ENCODE data around the gene ADAMTS3. TPM values are rescaled to one million over a fixed set of nuclear protein-coding genes. Genes with fewer than 3 reads are reported as not detected.

Gene ADAMTS3
- total RNA-seq, 1 experiment from 2014 or later: 4.4 TPM

DNA sequence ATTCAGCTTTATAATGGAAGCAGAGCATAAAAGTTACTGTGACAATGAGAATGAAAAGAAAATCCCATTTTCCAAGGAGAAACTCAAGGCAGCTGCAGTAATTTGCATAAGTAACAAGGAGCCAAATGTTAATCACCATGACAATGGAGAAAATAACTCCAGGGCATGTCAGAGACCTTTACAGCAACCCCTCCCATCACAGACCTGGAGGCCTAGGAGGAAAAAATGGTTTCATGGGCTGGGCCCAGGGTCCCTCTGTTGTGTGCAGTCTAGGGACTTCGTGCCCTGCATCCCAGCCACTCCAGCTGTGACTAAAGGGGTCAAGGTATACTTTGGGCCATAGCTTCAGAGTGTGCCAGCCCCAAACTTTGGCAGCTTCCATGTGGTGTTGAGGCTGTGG is 313.8 kb downstream of the ADAMTS3 start:
- Mint-ChIP-seq H3K27me3 (ENCODE audit: low read depth) (peaks cover 6% of the 10 kb centered on the region; the same call in 1 of the 2 replicates), H3K36me3 (peaks cover 40% of the 10 kb centered on the region), H3K4me3 (no peak overlapping the region), H3K27ac (no peak overlapping the region), H3K4me1 (peaks cover 10% of the 10 kb centered on the region; the same call in 1 of the 2 replicates), H3K9me3 (peaks cover 43% of the 10 kb centered on the region)
- TF ChIP-seq NFYB (CRISPR knock-in tag; conservative IDR thresholded peaks at IDR 0.05; ENCODE audit: low read depth): no peak
- TF ChIP-seq, protein P1, sequence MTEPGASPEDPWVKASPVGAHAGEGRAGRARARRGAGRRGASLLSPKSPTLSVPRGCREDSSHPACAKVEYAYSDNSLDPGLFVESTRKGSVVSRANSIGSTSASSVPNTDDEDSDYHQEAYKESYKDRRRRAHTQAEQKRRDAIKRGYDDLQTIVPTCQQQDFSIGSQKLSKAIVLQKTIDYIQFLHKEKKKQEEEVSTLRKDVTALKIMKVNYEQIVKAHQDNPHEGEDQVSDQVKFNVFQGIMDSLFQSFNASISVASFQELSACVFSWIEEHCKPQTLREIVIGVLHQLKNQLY (CRISPR knock-in tag; IDR thresholded peaks at IDR 0.05): no peak
- TF ChIP-seq EMX1 (CRISPR knock-in tag; IDR thresholded peaks at IDR 0.05): no peak
- no peak for TF ChIP-seq ZNF317 (CRISPR knock-in tag; IDR thresholded peaks at IDR 0.05; ENCODE audit: borderline replicate concordance, low read depth)
- no peak for TF ChIP-seq NR3C1 (CRISPR knock-in tag; conservative IDR thresholded peaks at IDR 0.05; ENCODE audit: low read depth)
- TF ChIP-seq ESRRA (CRISPR knock-in tag; IDR thresholded peaks at IDR 0.05; ENCODE audit: borderline replicate concordance): no peak
- no peak for TF ChIP-seq ZNF416 (CRISPR knock-in tag; IDR thresholded peaks at IDR 0.05)
- no peak for TF ChIP-seq CREM (CRISPR knock-in tag; IDR thresholded peaks at IDR 0.05)
- TF ChIP-seq, protein P2, sequence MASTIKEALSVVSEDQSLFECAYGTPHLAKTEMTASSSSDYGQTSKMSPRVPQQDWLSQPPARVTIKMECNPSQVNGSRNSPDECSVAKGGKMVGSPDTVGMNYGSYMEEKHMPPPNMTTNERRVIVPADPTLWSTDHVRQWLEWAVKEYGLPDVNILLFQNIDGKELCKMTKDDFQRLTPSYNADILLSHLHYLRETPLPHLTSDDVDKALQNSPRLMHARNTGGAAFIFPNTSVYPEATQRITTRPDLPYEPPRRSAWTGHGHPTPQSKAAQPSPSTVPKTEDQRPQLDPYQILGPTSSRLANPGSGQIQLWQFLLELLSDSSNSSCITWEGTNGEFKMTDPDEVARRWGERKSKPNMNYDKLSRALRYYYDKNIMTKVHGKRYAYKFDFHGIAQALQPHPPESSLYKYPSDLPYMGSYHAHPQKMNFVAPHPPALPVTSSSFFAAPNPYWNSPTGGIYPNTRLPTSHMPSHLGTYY (CRISPR knock-in tag; IDR thresholded peaks at IDR 0.05): no peak
- TF ChIP-seq, protein P3, sequence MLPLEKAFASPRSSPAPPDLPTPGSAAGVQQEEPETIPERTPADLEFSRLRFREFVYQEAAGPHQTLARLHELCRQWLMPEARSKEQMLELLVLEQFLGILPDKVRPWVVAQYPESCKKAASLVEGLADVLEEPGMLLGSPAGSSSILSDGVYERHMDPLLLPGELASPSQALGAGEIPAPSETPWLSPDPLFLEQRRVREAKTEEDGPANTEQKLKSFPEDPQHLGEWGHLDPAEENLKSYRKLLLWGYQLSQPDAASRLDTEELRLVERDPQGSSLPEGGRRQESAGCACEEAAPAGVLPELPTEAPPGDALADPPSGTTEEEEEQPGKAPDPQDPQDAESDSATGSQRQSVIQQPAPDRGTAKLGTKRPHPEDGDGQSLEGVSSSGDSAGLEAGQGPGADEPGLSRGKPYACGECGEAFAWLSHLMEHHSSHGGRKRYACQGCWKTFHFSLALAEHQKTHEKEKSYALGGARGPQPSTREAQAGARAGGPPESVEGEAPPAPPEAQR (CRISPR knock-in tag; IDR thresholded peaks at IDR 0.05): no peak
- TF ChIP-seq, protein P4, sequence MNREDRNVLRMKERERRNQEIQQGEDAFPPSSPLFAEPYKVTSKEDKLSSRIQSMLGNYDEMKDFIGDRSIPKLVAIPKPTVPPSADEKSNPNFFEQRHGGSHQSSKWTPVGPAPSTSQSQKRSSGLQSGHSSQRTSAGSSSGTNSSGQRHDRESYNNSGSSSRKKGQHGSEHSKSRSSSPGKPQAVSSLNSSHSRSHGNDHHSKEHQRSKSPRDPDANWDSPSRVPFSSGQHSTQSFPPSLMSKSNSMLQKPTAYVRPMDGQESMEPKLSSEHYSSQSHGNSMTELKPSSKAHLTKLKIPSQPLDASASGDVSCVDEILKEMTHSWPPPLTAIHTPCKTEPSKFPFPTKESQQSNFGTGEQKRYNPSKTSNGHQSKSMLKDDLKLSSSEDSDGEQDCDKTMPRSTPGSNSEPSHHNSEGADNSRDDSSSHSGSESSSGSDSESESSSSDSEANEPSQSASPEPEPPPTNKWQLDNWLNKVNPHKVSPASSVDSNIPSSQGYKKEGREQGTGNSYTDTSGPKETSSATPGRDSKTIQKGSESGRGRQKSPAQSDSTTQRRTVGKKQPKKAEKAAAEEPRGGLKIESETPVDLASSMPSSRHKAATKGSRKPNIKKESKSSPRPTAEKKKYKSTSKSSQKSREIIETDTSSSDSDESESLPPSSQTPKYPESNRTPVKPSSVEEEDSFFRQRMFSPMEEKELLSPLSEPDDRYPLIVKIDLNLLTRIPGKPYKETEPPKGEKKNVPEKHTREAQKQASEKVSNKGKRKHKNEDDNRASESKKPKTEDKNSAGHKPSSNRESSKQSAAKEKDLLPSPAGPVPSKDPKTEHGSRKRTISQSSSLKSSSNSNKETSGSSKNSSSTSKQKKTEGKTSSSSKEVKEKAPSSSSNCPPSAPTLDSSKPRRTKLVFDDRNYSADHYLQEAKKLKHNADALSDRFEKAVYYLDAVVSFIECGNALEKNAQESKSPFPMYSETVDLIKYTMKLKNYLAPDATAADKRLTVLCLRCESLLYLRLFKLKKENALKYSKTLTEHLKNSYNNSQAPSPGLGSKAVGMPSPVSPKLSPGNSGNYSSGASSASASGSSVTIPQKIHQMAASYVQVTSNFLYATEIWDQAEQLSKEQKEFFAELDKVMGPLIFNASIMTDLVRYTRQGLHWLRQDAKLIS (CRISPR knock-in tag; IDR thresholded peaks at IDR 0.05; ENCODE audit: borderline replicate concordance): no peak
- no peak for TF ChIP-seq SOX15 (CRISPR knock-in tag; IDR thresholded peaks at IDR 0.05)
- TF ChIP-seq ZNF219 (CRISPR knock-in tag; IDR thresholded peaks at IDR 0.05; ENCODE audit: borderline replicate concordance): no peak
- TF ChIP-seq, protein P5, sequence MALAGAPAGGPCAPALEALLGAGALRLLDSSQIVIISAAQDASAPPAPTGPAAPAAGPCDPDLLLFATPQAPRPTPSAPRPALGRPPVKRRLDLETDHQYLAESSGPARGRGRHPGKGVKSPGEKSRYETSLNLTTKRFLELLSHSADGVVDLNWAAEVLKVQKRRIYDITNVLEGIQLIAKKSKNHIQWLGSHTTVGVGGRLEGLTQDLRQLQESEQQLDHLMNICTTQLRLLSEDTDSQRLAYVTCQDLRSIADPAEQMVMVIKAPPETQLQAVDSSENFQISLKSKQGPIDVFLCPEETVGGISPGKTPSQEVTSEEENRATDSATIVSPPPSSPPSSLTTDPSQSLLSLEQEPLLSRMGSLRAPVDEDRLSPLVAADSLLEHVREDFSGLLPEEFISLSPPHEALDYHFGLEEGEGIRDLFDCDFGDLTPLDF (CRISPR knock-in tag; IDR thresholded peaks at IDR 0.05): no peak
- DNase-seq (ENCODE audit: low spot score) (no peak), ATAC-seq (no peak)
- ChIA-PET CTCF (no interaction called here), POLR2A (interaction anchor here (0.7 kb wide), 1 partner anchor 223 kb away, joined by 3 read pairs; no protein-coding TSS in a partner anchor)

DNA sequence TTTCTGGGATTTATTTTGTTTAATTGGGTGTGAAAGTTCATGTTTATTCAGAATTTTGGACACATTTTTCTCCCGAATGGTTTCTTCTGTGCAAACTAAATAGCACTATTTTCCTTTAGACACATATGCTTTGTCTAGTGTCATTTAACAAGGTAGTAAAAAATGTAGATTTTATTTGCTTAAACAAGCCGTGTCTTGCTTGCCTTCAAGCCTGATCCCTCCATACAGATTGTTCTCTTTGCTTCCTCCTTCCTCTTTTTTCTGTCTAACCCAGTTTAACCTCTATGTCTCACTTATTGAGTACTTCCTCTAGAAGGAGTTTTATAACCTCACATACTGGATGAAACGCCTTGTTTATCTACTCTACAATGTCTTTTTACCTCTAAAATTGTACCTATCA is 325.4 kb downstream of the ADAMTS3 start:
- ChIA-PET POLR2A (no interaction called here), CTCF (interaction anchor here (0.6 kb wide), 2 partner anchors 71 to 650 kb away, joined by 3 read pairs; no protein-coding TSS in a partner anchor)
- DNase-seq (ENCODE audit: low spot score): no peak
- Mint-ChIP-seq H3K27ac (no peak overlapping the region), H3K36me3 (no peaks in the 10 kb centered on the region), H3K4me3 (no peak overlapping the region), H3K4me1 (peaks cover 6% of the 10 kb centered on the region), H3K27me3 (ENCODE audit: low read depth) (no peaks in the 10 kb centered on the region), H3K9me3 (no peaks in the 10 kb centered on the region)
- no peak for ATAC-seq
- TF ChIP-seq, protein P1 (CRISPR knock-in tag; IDR thresholded peaks at IDR 0.05): no peak
- no peak for TF ChIP-seq SOX15 (CRISPR knock-in tag; IDR thresholded peaks at IDR 0.05)
- no peak for TF ChIP-seq TEAD1 (CRISPR knock-in tag; IDR thresholded peaks at IDR 0.05)
- TF ChIP-seq, protein P6, sequence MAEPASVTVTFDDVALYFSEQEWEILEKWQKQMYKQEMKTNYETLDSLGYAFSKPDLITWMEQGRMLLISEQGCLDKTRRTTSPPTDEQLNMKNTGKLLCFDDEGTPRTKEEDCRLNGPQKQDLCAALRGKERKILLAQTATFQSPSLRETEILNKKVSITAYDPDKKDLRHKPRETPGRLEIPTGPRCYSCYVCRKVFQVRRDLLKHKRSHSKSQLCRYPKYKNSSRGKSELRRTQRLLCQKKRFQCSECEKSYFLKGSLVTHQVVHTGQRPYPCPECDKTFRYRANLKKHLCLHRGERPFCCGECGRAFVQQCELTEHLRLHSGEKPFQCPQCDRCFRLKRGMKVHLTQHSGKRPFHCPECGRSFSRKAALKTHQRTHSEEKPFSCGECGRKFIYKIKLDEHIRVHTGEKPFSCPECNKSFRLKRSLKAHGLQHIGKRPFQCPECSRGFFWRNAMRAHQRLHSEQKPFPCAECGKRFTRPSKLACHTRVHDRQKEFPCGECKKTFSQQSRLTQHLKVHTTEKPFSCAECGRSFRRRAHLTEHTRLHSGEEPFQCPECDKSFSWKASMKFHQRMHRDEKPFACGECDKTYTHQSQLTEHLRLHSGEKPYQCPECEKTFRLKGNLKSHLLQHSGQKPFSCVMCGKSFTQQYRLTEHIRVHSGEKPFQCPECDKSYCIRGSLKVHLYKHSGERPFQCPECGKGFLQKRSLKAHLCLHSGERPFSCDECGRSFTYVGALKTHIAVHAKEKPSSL (CRISPR knock-in tag; conservative IDR thresholded peaks at IDR 0.05): no peak
- TF ChIP-seq ETV6 (CRISPR knock-in tag; IDR thresholded peaks at IDR 0.05): no peak
- TF ChIP-seq, protein P7, sequence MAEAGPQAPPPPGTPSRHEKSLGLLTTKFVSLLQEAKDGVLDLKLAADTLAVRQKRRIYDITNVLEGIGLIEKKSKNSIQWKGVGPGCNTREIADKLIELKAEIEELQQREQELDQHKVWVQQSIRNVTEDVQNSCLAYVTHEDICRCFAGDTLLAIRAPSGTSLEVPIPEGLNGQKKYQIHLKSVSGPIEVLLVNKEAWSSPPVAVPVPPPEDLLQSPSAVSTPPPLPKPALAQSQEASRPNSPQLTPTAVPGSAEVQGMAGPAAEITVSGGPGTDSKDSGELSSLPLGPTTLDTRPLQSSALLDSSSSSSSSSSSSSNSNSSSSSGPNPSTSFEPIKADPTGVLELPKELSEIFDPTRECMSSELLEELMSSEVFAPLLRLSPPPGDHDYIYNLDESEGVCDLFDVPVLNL (CRISPR knock-in tag; IDR thresholded peaks at IDR 0.05; ENCODE audit: borderline replicate concordance, low read depth): no peak
- TF ChIP-seq CREM (CRISPR knock-in tag; IDR thresholded peaks at IDR 0.05): no peak
- TF ChIP-seq SP1 (CRISPR knock-in tag; conservative IDR thresholded peaks at IDR 0.05): no peak
- TF ChIP-seq GABPB1 (CRISPR knock-in tag; IDR thresholded peaks at IDR 0.05): no peak
